Superior temporal gyrus (tissue), 1 donor: ENCODE measurements around the gene TIGD2.
A peak's percentile ranks its signal among the peaks of the same experiment; 100 is the strongest.
"Not testable (repeated sequence)": the region's sequence is repeated elsewhere in the genome, so short reads cannot be mapped to it uniquely, and the experiment has no call there.

Experiments used
- DNase-seq: peaks from one replicate; pipeline ENCODE4 v3.0.0-alpha.2; 2016; ENCODE audit errors: extremely low spot score

TIGD2 gene

DNA sequence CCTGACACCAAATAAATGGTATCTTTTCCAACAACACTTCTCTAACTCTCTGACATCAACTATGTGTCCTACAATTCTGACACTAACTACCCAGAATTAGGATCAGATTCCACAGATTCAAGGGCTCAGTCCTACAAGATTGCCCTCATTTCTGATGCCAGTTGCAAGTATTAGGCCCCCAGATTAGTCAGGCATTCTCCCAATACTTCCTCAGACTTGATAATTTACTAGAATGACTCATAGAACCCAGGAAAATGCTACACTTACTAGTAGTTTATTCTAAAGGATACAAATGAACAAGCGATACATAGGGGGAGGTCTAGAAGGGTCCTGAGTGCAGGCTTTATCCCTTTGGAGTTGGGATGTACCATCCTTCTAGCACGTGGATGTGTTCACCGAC lies 8.5 kb downstream of the TIGD2 start:
- DNase-seq = no peak

DNA sequence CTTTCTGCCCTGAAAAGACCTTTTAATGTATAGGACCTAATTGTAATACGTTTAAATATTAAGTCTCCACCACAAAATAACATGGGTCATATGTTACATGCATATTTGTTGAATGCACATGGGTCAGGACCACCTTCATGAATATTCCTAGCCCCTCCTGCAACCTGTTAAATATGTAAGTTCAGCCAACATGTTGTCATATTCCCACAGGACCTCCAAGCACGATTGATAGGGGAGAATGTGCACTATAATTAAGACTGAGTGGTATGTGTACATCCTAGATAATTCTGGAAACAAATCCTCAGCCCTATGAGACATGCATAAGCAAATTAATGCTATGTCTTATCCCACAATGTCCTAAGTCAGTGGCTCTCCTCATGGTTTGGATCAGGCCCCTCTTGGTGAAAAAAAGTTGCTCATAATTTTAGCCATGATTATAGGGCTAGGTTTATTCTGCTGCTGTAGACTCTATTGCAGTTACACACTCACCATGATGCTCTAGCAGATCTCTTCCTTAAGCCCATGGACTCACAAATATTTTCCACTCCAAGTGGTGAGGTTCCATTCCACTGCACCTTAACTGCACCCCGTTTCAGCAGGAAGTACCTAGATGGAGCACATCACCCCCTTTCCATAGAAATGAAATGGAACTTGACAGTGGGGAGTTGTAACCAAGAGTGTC lies 10.2 kb downstream of the TIGD2 start:
- no peak for DNase-seq

DNA sequence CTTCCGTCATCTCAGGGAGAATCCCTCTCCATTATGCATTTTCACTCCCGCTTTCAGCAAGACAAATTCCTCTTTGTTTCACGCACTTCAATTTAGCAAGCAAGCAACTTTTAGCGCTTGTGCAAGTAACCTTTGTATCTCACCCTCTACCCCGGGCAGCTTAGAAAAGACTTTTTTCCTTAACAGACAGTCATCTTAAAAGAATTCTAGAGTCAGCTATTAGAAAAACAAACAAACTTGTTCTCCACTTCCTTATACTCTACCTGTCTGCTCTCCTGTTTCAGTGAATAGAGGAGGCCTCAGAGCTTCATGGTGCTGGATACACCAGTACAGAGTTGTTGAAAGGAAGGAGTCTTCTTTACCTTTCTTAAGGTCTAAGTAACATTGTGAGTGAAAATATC lies 12.1 kb downstream of the TIGD2 start:
- no peak for DNase-seq

DNA sequence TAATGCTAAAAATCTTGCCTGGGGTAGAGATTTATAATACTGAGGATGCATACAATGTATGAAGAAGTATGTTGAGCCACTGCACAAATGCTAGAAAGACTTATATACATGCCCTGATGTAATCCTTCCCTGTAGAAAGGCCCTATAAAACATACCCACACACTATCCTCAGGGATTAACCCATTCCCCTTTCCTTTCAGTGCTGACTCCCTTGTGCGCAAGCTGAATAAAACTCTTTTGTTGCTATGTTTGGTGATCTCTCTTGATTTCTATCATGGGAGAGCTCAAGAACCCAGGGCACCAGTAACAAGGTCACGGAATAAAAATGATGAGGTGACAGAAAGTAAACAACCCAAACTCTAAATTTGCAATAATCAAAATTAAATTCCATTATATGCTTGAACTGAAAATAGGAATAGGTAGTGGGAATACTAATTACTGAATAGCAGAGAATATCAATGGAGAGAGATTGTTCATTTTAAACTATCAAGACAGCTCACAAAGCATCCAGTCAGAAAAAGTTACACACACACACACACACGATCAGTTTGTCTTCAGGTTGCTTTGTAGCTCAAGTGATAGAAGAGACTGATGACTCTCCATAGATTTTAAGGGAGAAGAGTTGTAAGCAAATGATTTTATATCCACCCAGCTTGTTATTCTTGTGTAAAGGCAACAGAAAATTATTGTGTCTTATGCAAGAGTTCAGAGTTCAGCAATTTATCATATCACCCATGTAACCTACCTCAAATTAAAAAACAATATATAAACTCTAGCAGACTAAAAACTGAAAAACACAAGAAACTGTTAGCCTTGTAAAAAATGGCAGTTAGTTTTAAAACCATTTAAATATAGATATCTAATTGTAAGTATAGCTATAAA lies 14.8 kb downstream of the TIGD2 start:
- no peak for DNase-seq

DNA sequence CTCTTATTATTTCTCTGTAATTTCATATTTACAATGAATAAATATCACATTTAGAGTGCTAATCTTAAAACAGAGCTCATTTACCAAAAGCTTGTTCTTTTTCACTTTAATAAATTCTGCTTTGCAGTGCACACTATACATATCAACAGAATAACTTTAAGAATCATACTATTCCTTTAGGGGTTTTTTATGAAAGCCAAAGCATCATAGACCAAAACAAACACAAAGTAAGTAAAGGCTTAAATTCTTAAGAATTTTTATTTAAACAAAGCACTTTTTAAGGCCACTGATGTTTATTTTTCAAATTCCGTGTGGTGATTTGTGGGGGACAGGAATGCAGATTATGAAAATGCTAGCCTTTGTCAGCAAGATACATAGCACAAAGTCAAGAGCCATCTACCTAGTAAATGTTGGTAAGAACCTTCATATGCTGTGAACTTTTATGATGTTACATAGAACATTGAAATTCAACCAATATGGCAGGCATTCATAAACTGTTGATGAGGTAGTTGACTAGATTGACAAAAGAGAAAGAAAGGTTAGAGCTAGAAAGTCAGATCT lies 17.8 kb downstream of the TIGD2 start:
- no peak for DNase-seq

DNA sequence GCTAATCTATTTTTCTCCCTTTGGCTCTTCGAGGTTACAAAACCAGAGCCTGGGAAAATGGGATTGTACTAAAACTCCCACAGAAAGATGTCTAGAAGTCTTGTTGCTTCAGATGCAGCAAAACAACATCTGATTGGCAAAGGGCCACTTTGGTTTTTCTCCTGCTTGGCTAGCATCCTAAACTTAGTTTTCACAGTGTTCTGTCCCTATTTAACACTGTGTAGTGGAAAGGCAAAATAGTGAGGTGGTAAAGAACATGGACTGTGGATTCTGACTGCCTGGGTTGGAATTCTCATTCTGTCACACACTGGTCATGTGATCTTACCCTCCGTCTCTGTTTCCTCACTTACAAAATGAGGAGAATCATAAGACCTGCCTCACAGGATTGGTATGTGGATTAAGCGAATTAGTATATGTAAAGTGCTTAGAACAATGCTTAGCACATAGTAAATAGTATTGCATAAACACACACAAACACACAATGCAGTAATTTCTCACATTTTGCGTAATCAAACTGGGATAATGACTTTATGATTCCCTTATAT lies 23.5 kb downstream of the TIGD2 start:
- DNase-seq = peak; percentile 50

DNA sequence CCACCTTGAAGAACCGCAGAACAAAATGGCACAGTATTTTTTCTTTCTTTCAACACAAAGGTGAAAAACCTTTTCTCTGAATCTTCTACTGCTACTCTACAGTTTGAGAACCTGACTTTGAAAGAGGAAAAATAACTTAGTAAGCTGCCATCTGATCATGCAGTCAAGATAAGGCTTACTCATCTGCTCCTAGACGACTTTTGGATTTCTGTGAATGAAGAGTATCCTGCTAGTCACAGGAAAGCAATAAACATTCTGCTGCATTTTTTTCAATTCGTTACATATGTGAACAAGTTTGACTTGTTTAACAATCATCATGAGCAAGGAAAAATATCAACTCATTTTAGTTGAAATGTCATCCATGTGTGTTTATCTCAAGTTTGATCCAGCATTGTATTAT lies 25.2 kb downstream of the TIGD2 start:
- DNase-seq = no peak

DNA sequence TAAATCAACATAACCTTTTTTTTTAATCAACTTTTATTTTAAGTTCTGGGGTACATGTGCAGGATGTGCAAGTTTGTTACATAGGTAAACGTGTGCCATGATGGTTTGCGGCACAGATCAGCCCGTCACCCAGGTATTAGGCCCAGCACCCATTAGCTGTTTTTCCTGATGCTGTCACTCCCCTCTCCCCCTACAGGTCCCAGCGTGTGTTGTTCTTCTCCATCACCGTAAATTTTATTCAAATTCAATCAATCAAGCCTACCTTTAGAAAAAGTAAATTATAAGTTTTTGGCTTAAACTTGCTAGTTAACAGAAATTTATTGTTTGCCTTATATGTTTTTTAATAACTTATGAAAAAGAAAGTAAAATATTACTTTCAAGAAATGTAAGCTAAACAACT lies 25.9 kb downstream of the TIGD2 start:
- DNase-seq = no peak

DNA sequence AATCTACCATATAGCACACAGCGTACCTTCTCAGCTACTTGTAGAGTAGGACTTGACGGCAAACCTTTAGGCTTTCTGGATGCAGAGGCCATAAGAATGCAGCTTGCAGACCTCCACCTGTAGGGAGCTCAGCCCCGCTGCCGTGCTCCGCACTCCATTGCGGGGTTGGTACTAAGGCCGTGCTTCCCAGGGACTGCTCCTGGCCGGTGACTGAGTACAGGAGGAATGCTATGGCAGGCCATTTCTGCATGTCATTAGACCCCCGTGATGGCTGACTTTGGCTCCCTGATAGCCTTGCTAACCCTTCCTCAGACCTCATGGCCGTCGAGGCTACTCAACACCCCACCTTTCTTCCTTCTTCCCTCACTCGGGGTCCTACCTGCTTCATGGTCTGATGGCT lies 26.4 kb downstream of the TIGD2 start:
- DNase-seq = no peak

DNA sequence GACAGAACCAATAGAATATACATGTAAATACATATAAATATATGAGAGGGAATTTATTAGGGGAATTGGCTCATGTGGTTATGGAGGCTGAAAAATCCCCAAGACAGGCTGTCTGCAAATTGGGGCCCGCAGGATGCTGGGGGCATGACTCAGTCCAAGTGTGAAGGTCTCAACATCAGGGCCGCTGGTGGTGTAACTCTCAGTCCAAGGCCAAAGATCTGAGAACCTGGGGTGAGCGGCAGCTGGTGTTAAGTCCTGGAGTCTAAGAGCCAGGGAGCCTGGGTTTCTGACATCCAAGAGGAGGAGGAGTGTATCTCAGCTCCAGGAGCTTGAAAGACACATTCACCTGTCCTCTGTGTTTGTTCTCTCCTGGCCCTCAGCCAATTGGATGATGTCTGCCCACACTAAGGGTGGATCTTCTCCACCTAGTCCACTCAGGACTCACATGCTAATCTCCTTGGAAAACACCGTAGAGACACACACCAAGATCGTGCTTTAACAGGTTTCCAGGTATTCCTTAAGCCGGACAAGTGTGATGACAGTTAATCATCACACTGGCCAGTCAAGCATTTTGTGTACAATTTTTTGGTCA lies 28.9 kb downstream of the TIGD2 start:
- no peak for DNase-seq

DNA sequence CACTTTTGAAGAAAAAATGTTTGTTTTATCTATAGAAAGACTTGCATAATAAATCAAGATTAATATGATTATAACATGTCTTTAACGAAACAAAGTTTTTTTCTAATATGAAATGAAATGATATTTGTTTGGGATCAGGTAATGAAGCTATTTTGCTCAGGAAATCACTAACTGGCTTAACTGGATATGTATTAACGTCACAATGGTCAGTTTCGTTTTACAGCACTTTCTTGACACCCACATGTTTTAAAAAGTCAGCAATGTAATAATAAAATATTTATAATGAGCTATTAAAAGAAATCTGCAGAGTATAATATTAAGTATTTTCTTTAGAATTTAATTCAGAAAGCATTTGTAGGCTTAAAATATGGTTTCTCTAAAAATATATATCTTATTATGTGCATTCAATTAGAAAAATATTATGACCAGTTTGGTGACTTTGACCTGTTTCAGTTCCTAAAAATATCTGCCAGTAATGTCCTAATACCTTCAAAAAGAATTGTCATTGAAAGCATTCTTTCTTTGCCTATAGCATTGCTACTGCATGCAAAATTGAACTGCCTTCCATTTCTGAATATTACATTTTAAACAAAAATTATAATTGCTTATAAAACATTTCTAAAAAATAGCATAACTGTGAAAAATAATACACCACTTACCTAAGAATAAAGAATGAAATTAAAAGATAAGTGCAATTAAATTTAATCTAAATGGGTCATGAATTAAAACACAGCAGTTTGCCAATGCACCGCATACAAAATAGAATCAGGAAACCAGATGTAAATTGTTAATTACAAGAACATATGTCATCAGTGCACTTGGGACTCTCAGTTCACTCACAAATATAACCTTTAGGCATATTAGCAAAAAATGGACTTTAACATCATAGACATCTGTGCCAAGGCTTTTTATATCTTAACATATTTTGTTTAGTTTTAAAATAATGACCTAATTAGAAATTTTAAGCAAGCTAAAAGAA lies 31.6 kb downstream of the TIGD2 start:
- DNase-seq = no peak

DNA sequence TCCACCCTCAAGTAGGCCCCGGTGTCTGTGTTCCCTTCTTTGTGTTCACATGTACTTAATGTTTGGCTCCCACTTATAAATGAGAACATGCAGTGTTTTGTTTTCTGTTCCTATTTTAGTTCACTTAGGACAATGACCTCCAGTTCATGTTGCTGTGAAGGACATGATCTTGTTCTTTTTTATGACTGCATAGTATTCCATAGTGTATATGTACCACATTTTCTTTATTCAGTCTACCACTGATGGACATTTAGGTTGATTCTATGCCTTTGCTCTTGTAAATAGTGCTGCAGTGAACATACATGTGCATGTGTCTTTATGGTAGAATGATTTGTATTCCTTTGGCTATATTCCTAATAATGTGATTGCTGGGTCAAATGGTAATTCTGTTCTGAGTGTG lies 33.3 kb downstream of the TIGD2 start:
- not testable (repeated sequence) for DNase-seq

DNA sequence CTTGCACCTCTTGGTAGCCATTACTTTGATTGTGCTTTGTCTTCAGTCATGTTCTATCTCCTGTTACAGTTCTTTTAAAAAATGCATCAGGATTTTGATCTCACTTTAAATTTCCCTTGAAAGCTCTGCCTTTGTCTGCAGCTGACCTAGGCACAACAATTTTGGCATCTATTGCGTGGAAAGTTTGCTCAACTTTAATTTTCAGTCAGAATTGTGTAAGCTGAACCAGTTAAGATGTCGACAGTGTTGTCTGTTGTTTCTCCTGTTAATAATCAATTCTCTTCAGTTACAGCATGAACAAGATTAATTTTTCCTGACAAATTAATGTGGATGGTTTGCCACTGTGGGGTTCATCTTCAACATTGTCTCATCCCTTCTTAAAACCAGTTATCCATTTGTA lies 34.9 kb downstream of the TIGD2 start:
- no peak for DNase-seq

DNA sequence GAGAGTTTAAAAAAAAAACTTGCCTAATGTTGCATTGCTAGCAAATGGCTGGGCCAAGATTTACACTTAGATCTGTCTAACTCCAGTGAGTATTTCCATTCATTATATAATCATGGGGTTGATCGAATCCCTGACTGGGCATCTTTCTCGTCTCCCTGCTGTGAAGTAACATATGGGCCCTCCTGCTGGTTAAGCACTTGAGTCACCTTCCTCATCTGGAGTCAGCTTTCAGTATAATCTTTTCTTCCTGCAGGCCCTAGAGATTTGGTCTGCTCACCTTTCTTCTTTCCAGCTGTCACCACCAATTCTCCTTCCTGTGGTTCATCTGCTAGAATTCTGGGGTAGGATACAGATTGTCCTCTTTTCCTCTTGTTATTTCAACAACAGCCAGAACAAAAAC lies 41.6 kb downstream of the TIGD2 start:
- DNase-seq = no peak

DNA sequence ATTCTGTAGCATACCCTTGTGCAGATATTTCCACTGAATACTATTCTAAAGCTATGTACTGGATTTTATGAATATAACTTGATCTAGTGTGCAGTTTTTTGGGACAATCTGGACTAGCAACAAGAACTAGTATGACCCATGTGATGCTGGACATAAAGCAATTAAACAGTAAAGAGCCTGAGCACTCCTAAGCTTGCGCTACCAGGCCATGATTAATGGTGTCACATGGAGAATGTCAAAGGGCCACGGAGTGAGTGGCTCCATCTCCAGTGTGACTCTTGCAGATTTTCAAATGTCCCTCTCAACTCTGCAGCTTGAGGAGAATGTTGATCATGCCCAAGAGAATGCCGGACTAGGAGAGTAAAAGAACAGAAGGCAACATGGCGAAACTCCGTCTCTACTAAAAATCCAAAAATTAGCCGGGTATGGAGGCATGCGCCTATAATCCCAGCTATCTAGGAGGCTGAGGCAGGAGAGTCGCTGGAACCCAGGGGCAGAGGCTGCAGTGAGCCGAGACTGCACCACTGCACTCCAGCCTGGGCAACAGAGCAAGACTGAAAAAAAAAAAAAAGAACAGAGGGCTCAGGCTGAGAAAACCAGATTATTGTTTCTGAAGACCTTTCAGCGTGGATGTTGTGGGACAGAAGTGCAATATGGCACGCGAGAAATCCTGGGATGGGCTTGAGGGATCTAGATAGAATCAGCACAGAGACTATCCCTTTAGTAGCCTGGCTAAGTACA lies 45.0 kb downstream of the TIGD2 start:
- no peak for DNase-seq

DNA sequence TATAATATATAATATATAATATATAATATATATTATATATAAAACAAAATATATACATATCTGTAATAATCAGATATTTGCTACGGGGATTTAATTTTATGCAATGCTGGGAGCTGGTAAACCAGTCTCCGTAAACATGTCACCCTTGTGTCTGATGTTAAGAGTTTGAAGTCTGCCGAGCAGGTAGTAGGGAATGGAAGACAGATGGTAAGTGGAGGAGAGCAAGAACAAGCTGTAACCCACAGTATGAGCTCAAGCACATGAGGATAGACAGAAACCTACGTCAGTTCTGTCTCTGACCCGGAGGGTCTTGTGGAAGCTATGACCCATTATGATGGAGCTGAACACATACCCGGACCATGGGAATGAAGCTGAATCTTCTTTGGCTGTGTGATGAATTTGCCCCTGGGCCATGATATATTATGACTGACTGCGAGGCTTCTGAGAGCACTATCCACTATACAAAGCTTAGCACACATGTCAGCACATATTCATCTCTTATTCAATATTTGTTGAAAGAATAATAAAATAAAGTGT lies 46.2 kb downstream of the TIGD2 start:
- no peak for DNase-seq

DNA sequence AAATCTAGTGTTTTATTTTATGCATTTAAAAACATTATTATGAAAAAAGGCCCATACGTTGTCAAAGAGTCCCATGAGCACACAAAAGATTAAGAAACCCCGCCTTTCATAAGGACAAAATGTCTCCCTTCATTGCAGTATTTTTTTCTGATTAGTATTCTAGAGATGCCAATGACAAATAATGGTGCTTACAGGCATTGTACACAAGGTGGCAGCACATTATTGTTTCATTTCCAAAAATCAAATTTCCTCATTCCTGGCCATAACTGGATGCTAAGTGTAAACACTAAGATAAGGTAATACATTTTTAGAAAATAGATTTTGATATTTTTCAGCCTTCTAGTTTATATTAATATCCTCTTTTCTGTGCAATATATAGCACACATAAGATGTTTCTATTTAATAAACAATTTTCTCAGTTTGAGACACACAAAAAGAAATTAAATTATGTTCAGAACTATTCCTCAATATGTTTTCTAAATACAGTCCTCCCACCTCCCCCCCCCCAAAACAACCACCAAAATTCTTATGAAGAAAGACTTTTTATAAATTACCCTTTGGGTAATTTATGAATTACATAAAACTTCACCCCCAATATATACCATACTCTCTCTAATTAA lies 47.7 kb downstream of the TIGD2 start:
- DNase-seq = peak; percentile 90

DNA sequence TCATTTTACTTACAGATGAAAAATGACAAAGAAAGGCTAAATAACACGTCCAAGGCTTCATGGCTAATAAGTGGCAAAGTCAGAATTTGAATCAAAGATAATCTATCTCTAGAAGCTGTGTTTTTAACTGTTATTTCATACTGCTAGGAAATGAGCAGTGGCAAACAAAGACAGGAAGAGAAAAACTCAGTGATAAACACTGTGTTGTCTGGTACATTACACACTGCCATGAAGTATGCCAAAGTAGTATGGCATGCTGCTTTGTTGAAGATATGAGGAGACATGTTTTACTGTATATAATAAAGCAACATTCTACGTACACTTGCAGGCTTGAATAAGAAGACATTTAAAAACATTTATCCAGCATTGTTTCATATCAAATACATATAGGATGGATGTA lies 49.5 kb downstream of the TIGD2 start:
- no peak for DNase-seq

DNA sequence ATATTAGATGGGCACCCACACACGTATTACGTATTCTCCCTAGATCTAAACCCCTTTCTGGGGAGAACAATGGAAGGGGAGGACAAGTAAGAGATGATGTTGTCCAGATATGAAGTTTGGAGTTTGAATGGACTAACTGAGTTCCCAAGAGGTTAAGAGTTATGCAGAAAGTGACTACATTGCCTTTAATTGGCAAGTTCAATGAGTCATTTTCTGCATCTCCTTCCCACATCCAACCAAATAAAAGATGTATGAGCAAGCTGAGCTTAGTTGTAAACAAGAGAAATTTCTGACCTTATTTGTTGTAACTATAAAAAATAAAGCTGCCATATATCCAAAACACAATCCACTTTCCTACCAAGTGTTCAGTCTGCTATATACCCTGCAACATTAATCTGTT lies 50.5 kb downstream of the TIGD2 start:
- no peak for DNase-seq

DNA sequence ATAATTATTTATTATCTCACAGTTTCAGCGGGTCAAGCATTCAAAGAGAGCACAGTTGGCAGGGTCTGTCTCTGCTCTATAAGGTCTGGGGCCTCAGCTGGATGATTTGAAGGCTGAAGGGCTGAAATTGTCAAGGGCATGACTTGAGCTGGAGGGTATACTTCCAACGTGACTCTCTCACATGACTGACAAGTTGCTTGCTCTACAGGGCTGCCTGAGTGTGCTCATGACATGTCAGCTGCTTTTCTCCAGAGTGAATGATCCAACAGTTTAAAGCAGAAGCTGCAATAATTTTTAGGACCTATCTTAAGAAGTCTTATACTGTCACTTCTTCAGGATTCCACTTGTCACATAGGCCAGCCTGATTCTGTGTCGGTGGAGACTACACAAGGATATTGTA lies 51.2 kb downstream of the TIGD2 start:
- DNase-seq = no peak
